ENCODE data around the gene GHRL. TPM values are rescaled to one million over a fixed set of nuclear protein-coding genes. Genes with fewer than 3 reads are reported as not detected.

Gene GHRL
- polyA plus RNA-seq, 4 donors: 2.8 to 21.9 (median 14.5) TPM

DNA sequence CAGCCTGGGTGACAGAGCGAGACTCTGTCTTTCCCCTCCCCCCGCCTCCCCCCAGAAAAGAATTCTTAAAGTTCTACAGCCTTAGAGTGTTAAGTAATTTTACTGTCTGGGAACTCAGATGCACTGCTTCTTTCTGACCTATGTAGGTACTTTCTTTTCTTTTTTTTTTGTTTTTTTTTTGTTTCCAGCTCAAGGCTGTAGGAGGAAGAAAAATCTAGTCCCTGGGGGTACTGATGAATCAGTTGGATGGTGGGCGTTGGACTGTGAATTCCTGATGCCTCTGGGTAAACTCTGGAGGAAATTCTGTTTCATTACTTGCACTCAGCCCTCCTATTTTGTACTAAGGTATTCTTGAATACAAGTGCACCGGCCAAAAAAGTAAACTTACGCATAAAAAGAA is 10.8 kb downstream of the GHRL start:
- no peak for DNase-seq
- 89 to 96% (median 95%) methylated on average over 5 of the region's 5 CpGs for WGBS, 3 donors
- no peak for FAIRE-seq
- Histone ChIP-seq H3K36me3 (ENCODE audit: control insufficient read depth in 3 of 3, insufficient read depth in 2 of 3, low read depth in 1 of 3, low read length in 3 of 3) (peaks cover 19 to 72% (median 21%) of the 10 kb centered on the region in 3 donors), H3K4me1 (ENCODE audit: control insufficient read depth in 3 of 3, insufficient read depth in 2 of 3, low read depth in 1 of 3, low read length in 2 of 3) (no peaks in the 10 kb centered on the region), H3K4me3 (ENCODE audit: low read depth in 1 of 3, low read length in 3 of 3) (no peak overlapping the region), H3K9me3 (ENCODE audit: control insufficient read depth in 2 of 2, insufficient read depth in 1 of 2, low read depth in 1 of 2, low read length in 1 of 2) (no peaks in the 10 kb centered on the region), H3K27ac (ENCODE audit: low read depth in 1 of 3, low read length in 2 of 3) (no peak overlapping the region), H3K27me3 (ENCODE audit: control insufficient read depth in 3 of 3, insufficient read depth in 3 of 3, low read length in 3 of 3) (no peaks in the 10 kb centered on the region)

- H3K36me3 ChIP-seq (ENCODE audit: control insufficient read depth in 3 of 3, insufficient read depth in 2 of 3, low read depth in 1 of 3, low read length in 3 of 3): peaks cover 24 to 74% (median 26%) of the 10 kb centered on the region in 3 donors
- no peak overlapping the region for H3K4me3 ChIP-seq (ENCODE audit: low read depth in 1 of 3, low read length in 3 of 3)
- no peaks in the 10 kb centered on the region for H3K4me1 ChIP-seq (ENCODE audit: control insufficient read depth in 3 of 3, insufficient read depth in 2 of 3, low read depth in 1 of 3, low read length in 2 of 3)
- no peaks in the 10 kb centered on the region for H3K27me3 ChIP-seq (ENCODE audit: control insufficient read depth in 3 of 3, insufficient read depth in 3 of 3, low read length in 3 of 3)
- 88 to 94% (median 91%) methylated on average over 6 of the region's 6 CpGs for whole genome bisulfite sequencing, 3 donors
- no peak overlapping the region for H3K27ac ChIP-seq (ENCODE audit: low read depth in 1 of 3, low read length in 2 of 3)
- DNase-seq: no peak
- no peak for FAIRE-seq
- no peaks in the 10 kb centered on the region for H3K9me3 ChIP-seq (ENCODE audit: control insufficient read depth in 2 of 2, insufficient read depth in 1 of 2, low read depth in 1 of 2, low read length in 1 of 2)
These were observed 12.2 kb downstream of the GHRL start for GRCh38 chr3:10280571-10280970.

DNA sequence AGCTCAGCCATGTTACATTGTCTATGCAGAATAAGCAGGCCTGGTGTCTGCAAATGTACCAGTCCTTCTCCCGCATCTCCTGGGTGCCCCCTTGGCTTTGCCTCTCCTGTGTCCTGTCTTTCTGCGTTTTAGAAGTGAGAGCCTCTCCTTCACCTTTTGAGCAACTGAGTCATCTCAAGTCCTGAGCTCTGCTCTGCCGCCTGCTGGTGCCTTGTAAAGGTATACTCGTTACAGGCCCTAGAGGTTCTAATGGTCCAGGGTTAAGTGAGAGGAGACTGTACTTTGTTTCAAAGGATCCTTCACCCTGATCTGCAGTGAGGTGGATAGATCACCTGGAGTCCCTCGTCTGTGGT is 12.6 kb downstream of the GHRL start:
- FAIRE-seq (no peak), DNase-seq (no peak)
- 81 to 82% (median 81%) methylated on average over 5 of the region's 5 CpGs for WGBS, 3 donors
- Histone ChIP-seq H3K4me3 (ENCODE audit: low read depth in 1 of 3, low read length in 3 of 3) (no peak overlapping the region), H3K36me3 (ENCODE audit: control insufficient read depth in 3 of 3, insufficient read depth in 2 of 3, low read depth in 1 of 3, low read length in 3 of 3) (peaks cover 24 to 78% (median 26%) of the 10 kb centered on the region in 3 donors), H3K27me3 (ENCODE audit: control insufficient read depth in 3 of 3, insufficient read depth in 3 of 3, low read length in 3 of 3) (no peaks in the 10 kb centered on the region), H3K4me1 (ENCODE audit: control insufficient read depth in 3 of 3, insufficient read depth in 2 of 3, low read depth in 1 of 3, low read length in 2 of 3) (no peaks in the 10 kb centered on the region), H3K9me3 (ENCODE audit: control insufficient read depth in 2 of 2, insufficient read depth in 1 of 2, low read depth in 1 of 2, low read length in 1 of 2) (no peaks in the 10 kb centered on the region), H3K27ac (ENCODE audit: low read depth in 1 of 3, low read length in 2 of 3) (no peak overlapping the region)

DNA sequence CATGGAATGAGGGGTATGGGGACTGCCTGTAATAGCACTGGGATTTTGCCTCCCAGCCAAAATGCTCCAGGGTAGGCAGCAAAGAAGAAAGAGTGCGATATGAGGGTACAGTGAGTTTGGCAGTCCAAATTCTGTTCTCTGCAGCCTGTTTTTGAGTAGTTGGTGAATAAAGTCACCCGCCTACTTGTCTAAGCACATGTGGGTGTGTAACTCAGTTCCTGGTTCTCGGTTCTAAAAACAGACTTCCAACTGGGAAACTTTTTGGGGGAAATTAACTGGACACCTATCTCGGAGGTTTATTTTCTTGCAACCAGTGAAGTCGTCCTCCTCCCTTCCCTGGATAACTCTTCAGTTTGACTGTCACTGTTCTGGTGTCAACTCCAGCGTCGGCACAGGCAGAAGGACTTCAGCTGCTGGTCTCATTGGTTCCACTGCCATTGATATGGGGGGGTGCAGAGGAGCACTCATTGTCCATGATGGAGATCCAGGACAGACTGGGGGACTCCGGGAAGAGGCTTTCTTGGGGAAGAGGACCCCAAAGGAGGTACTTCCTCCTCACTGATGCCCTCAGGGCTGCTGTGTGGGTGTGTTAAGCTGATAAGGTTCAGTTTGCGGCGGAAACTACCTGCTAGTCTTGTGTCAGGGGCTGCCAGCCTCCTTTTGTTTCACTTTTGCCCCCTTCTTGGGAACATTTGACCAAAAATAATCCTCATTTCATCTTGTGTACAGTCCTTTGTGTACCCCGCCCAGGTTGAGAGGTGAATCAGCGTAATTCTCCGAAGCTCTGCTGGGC is 13.2 kb downstream of the GHRL start:
- DNase-seq (no peak), FAIRE-seq (no peak)
- Histone ChIP-seq H3K9me3 (ENCODE audit: control insufficient read depth in 2 of 2, insufficient read depth in 1 of 2, low read depth in 1 of 2, low read length in 1 of 2) (no peaks in the 10 kb centered on the region), H3K36me3 (ENCODE audit: control insufficient read depth in 3 of 3, insufficient read depth in 2 of 3, low read depth in 1 of 3, low read length in 3 of 3) (peaks cover 24 to 76% (median 26%) of the 10 kb centered on the region in 3 donors), H3K4me1 (ENCODE audit: control insufficient read depth in 3 of 3, insufficient read depth in 2 of 3, low read depth in 1 of 3, low read length in 2 of 3) (no peaks in the 10 kb centered on the region), H3K27me3 (ENCODE audit: control insufficient read depth in 3 of 3, insufficient read depth in 3 of 3, low read length in 3 of 3) (no peaks in the 10 kb centered on the region), H3K4me3 (ENCODE audit: low read depth in 1 of 3, low read length in 3 of 3) (no peak overlapping the region), H3K27ac (ENCODE audit: low read depth in 1 of 3, low read length in 2 of 3) (no peak overlapping the region)
- 92 to 96% (median 94%) methylated on average over 13 of the region's 13 CpGs for WGBS, 3 donors

GRCh38 chr3:10278501-10278900 is 14.2 kb downstream of the GHRL start:
- Histone ChIP-seq H3K27ac (ENCODE audit: low read depth in 1 of 3, low read length in 2 of 3) (no peak overlapping the region), H3K27me3 (ENCODE audit: control insufficient read depth in 3 of 3, insufficient read depth in 3 of 3, low read length in 3 of 3) (no peaks in the 10 kb centered on the region), H3K36me3 (ENCODE audit: control insufficient read depth in 3 of 3, insufficient read depth in 2 of 3, low read depth in 1 of 3, low read length in 3 of 3) (peaks cover 24 to 68% (median 26%) of the 10 kb centered on the region in 3 donors), H3K4me1 (ENCODE audit: control insufficient read depth in 3 of 3, insufficient read depth in 2 of 3, low read depth in 1 of 3, low read length in 2 of 3) (no peaks in the 10 kb centered on the region), H3K4me3 (ENCODE audit: low read depth in 1 of 3, low read length in 3 of 3) (no peak overlapping the region), H3K9me3 (ENCODE audit: control insufficient read depth in 2 of 2, insufficient read depth in 1 of 2, low read depth in 1 of 2, low read length in 1 of 2) (no peaks in the 10 kb centered on the region)
- 92 to 100% (median 100%) methylated on average over 1 of the region's 1 CpG for WGBS, 3 donors
- no peak for DNase-seq
- no peak for FAIRE-seq

- 71 to 78% (median 75%) methylated on average over 3 of the region's 3 CpGs for WGBS, 3 donors
- no peak overlapping the region for H3K4me3 ChIP-seq (ENCODE audit: low read depth in 1 of 3, low read length in 3 of 3)
- no peaks in the 10 kb centered on the region for H3K4me1 ChIP-seq (ENCODE audit: control insufficient read depth in 3 of 3, insufficient read depth in 2 of 3, low read depth in 1 of 3, low read length in 2 of 3)
- H3K36me3 ChIP-seq (ENCODE audit: control insufficient read depth in 3 of 3, insufficient read depth in 2 of 3, low read depth in 1 of 3, low read length in 3 of 3): peaks cover 24 to 75% (median 26%) of the 10 kb centered on the region in 3 donors
- H3K9me3 ChIP-seq (ENCODE audit: control insufficient read depth in 2 of 2, insufficient read depth in 1 of 2, low read depth in 1 of 2, low read length in 1 of 2): no peaks in the 10 kb centered on the region
- FAIRE-seq (no peak), DNase-seq (no peak)
- H3K27ac ChIP-seq (ENCODE audit: low read depth in 1 of 3, low read length in 2 of 3): no peak overlapping the region
- no peaks in the 10 kb centered on the region for H3K27me3 ChIP-seq (ENCODE audit: control insufficient read depth in 3 of 3, insufficient read depth in 3 of 3, low read length in 3 of 3)
These were observed 15.6 kb downstream of the GHRL start for GRCh38 chr3:10277115-10277625.

GRCh38 chr3:10274601-10275000 is 18.1 kb downstream of the GHRL start:
- Histone ChIP-seq H3K9me3 (ENCODE audit: control insufficient read depth in 2 of 2, insufficient read depth in 1 of 2, low read depth in 1 of 2, low read length in 1 of 2) (no peaks in the 10 kb centered on the region), H3K4me3 (ENCODE audit: low read depth in 1 of 3, low read length in 3 of 3) (no peak overlapping the region), H3K27ac (ENCODE audit: low read depth in 1 of 3, low read length in 2 of 3) (no peak overlapping the region), H3K4me1 (ENCODE audit: control insufficient read depth in 3 of 3, insufficient read depth in 2 of 3, low read depth in 1 of 3, low read length in 2 of 3) (no peaks in the 10 kb centered on the region), H3K27me3 (ENCODE audit: control insufficient read depth in 3 of 3, insufficient read depth in 3 of 3, low read length in 3 of 3) (no peaks in the 10 kb centered on the region), H3K36me3 (ENCODE audit: control insufficient read depth in 3 of 3, insufficient read depth in 2 of 3, low read depth in 1 of 3, low read length in 3 of 3) (peaks cover 24 to 78% (median 24%) of the 10 kb centered on the region in 3 donors)
- DNase-seq: no peak
- 70 to 94% (median 78%) methylated on average over 1 of the region's 1 CpG for WGBS, 3 donors
- FAIRE-seq: no peak

GRCh38 chr3:10273702-10274305 is 18.9 kb downstream of the GHRL start:
- Histone ChIP-seq H3K27me3 (ENCODE audit: control insufficient read depth in 3 of 3, insufficient read depth in 3 of 3, low read length in 3 of 3) (no peaks in the 10 kb centered on the region), H3K27ac (ENCODE audit: low read depth in 1 of 3, low read length in 2 of 3) (no peak overlapping the region), H3K36me3 (ENCODE audit: control insufficient read depth in 3 of 3, insufficient read depth in 2 of 3, low read depth in 1 of 3, low read length in 3 of 3) (peaks cover 16 to 78% (median 24%) of the 10 kb centered on the region in 3 donors), H3K9me3 (ENCODE audit: control insufficient read depth in 2 of 2, insufficient read depth in 1 of 2, low read depth in 1 of 2, low read length in 1 of 2) (no peaks in the 10 kb centered on the region), H3K4me1 (ENCODE audit: control insufficient read depth in 3 of 3, insufficient read depth in 2 of 3, low read depth in 1 of 3, low read length in 2 of 3) (no peaks in the 10 kb centered on the region), H3K4me3 (ENCODE audit: low read depth in 1 of 3, low read length in 3 of 3) (no peak overlapping the region)
- no peak for FAIRE-seq
- WGBS, 3 donors: 22 to 28% (median 25%) methylated on average over 1 of the region's 1 CpG
- DNase-seq: no peak

All from small intestine (tissue), 7 donors.